K562 (cell line): Measurements from ENCODE around the gene IDH3G. TPM values are rescaled to one million over a fixed set of nuclear protein-coding genes. Genes with fewer than 3 reads are reported as not detected.

Experiments
- ELK3 ChIP-seq: fragments of 450-650 bp; formaldehyde crosslinking; IDR thresholded peaks from 2 replicates; pipeline ENCODE4 v1.4.0; 2020; ENCODE audit warnings: mild to moderate bottlenecking
- ESRRA ChIP-seq: fragments of 450-650 bp; IDR thresholded peaks from 2 replicates; pipeline ENCODE4 v1.6.1; 2014; ENCODE audit warnings: low read depth, mild to moderate bottlenecking, moderate library complexity, borderline replicate concordance
- ETS2 ChIP-seq: IDR thresholded peaks from 2 replicates; pipeline ENCODE4 v1.6.1; 2016; ENCODE audit warnings: borderline replicate concordance, missing genetic modification characterization, mild to moderate bottlenecking, moderate library complexity, missing compliant biosample characterization; ENCODE audit not compliant: poor library complexity, severe bottlenecking
- GABPB1 ChIP-seq: sonication (generic); formaldehyde crosslinking; IDR thresholded peaks from 2 replicates; pipeline ENCODE4 v1.8.0; 2022; ENCODE audit warnings: mild to moderate bottlenecking, missing genetic modification reagents
- HEY1 ChIP-seq: fragments of 250-450 bp; sonication (Bioruptor Pico); IDR thresholded peaks from 2 replicates; pipeline ENCODE4 v1.5.0; 2020; ENCODE audit warnings: mild to moderate bottlenecking, moderate library complexity, borderline replicate concordance
- HOXB6 ChIP-seq: fragments of 250-450 bp; sonication (Bioruptor Pico); IDR thresholded peaks from 2 replicates; pipeline ENCODE4 v1.5.1; 2022; ENCODE audit warnings: mild to moderate bottlenecking, borderline replicate concordance
- NELFE ChIP-seq: IDR thresholded peaks from 2 replicates; pipeline ENCODE4 v1.6.1; 2011; ENCODE audit warnings: mild to moderate bottlenecking; ENCODE audit not compliant: insufficient read depth, insufficient read length
- RBM15 ChIP-seq: fragments of 200-400 bp; formaldehyde crosslinking; IDR thresholded peaks from 2 replicates; pipeline ENCODE4 v1.6.1; 2018; ENCODE audit warnings: mild to moderate bottlenecking, low read length, moderate library complexity; ENCODE audit not compliant: insufficient read depth
- RBM17 ChIP-seq: fragments of 200-400 bp; formaldehyde crosslinking; IDR thresholded peaks from 2 replicates; pipeline ENCODE4 v1.6.1; 2017; ENCODE audit warnings: low read depth, mild to moderate bottlenecking, low read length, borderline replicate concordance
- SAP30 ChIP-seq: fragments of 200-600 bp; sonication (generic); IDR thresholded peaks from 2 replicates; pipeline ENCODE4 v1.6.1; 2012; ENCODE audit warnings: borderline replicate concordance, low read depth, mild to moderate bottlenecking, moderate library complexity, low read length, control low read depth, inconsistent platforms; ENCODE audit not compliant: insufficient read depth, poor library complexity, severe bottlenecking
- SETDB1 ChIP-seq: IDR thresholded peaks from one replicate; pipeline ENCODE4 v1.6.1; 2012; ENCODE audit warnings: low read length, control low read depth, inconsistent platforms
- SRSF7 ChIP-seq: fragments of 200-400 bp; formaldehyde crosslinking; optimal IDR thresholded peaks from 2 replicates; pipeline ENCODE3; 2017; ENCODE audit warnings: mild to moderate bottlenecking, low read depth, low read length
- XRCC3 ChIP-seq: fragments of 450-650 bp; IDR thresholded peaks from 2 replicates; pipeline ENCODE4 v1.6.1; 2017; ENCODE audit warnings: mild to moderate bottlenecking, moderate library complexity
- ZBTB5 ChIP-seq: fragments of 450-650 bp; IDR thresholded peaks from 2 replicates; pipeline ENCODE4 v1.6.1; 2017; ENCODE audit warnings: antibody characterized with exemption
- ZNF143 ChIP-seq: sonication (generic); formaldehyde crosslinking; IDR thresholded peaks from 2 replicates; pipeline ENCODE4 v1.9.0; 2022; ENCODE audit warnings: mild to moderate bottlenecking, missing genetic modification reagents
- ZNF239 ChIP-seq: fragments of 250-450 bp; sonication (Bioruptor Pico); IDR thresholded peaks from 2 replicates; pipeline ENCODE4 v1.4.0; 2020; ENCODE audit warnings: mild to moderate bottlenecking
- polyA plus RNA-seq, 8 experiments: library from polyadenylated mRNA; depleted of rRNA in 4 of 8; stranded (reverse) in 5 of 8; unstranded in 3 of 8; fragments of >200 nt; fragmentation: Nextera tagmentation in 2 of 8; fragmentation: Illumina TruSeq in 1 of 8; extraction: Ambion mirVana in 2 of 8; extraction: Trizol in 1 of 8; gene quantifications; 2 replicates each; pipeline versions ENCODE4 v1.2.1 to v1.2.3, GENCODE V29; 2011 to 2014; ENCODE audit warnings: inconsistent platforms in 1 of 8, missing spikeins in 1 of 8
- total RNA-seq, 7 experiments: library from RNA; depleted of rRNA in 6 of 7; stranded (reverse); fragments of >200 nt in 6 of 7; fragmentation: Illumina TruSeq in 2 of 7; extraction: Trizol in 2 of 7; gene quantifications; 2 replicates each; pipeline versions ENCODE4 v1.2.1 to v1.2.3, GENCODE V29; 2011 to 2021; ENCODE audit warnings: low replicate concordance in 1 of 7
- TF ChIP-seq, protein P1 (sequence below): fragments of 250-450 bp; sonication (Bioruptor Pico); IDR thresholded peaks from 2 replicates; pipeline ENCODE4 v1.9.0; 2021; ENCODE audit warnings: mild to moderate bottlenecking, inconsistent platforms
- TF ChIP-seq, protein P2 (sequence below), 2 experiments: fragments of 450-650 bp in 1 of 2; sonication (generic) in 1 of 2; formaldehyde crosslinking in 1 of 2; IDR thresholded peaks in 1 of 2; conservative IDR thresholded peaks in 1 of 2; 2 replicates each; pipeline versions ENCODE4 v1.6.1 to v1.8.1; 2016 to 2023; ENCODE audit warnings: mild to moderate bottlenecking in 2 of 2, moderate library complexity in 2 of 2, inconsistent platforms in 1 of 2, missing genetic modification reagents in 1 of 2
- TF ChIP-seq, protein P3 (sequence below): sonication (generic); IDR thresholded peaks from 2 replicates; pipeline ENCODE4 v1.6.1; 2016

The IDH3G gene
- total and polyA plus RNA-seq, 9 of the 15 experiments (the other 6 are each of a cell fraction or from before 2014, with no cell fraction given), result 24.3 to 72.5 (median 37.9) TPM

- TF ChIP-seq, protein P1, sequence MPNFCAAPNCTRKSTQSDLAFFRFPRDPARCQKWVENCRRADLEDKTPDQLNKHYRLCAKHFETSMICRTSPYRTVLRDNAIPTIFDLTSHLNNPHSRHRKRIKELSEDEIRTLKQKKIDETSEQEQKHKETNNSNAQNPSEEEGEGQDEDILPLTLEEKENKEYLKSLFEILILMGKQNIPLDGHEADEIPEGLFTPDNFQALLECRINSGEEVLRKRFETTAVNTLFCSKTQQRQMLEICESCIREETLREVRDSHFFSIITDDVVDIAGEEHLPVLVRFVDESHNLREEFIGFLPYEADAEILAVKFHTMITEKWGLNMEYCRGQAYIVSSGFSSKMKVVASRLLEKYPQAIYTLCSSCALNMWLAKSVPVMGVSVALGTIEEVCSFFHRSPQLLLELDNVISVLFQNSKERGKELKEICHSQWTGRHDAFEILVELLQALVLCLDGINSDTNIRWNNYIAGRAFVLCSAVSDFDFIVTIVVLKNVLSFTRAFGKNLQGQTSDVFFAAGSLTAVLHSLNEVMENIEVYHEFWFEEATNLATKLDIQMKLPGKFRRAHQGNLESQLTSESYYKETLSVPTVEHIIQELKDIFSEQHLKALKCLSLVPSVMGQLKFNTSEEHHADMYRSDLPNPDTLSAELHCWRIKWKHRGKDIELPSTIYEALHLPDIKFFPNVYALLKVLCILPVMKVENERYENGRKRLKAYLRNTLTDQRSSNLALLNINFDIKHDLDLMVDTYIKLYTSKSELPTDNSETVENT (CRISPR knock-in tag), result no peak
- no peak for TF ChIP-seq XRCC3
- TF ChIP-seq SETDB1, result no peak
- TF ChIP-seq HOXB6 (CRISPR knock-in tag), result no peak
- TF ChIP-seq ETS2 (tag), result no peak
- TF ChIP-seq, protein P2, sequence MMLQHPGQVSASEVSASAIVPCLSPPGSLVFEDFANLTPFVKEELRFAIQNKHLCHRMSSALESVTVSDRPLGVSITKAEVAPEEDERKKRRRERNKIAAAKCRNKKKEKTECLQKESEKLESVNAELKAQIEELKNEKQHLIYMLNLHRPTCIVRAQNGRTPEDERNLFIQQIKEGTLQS (IDR thresholded peaks at IDR 0.05), result no peak
- TF ChIP-seq, protein P2 (CRISPR knock-in tag; conservative IDR thresholded peaks at IDR 0.05), result peak; percentile 72
- no peak for TF ChIP-seq ZNF239 (CRISPR knock-in tag)
- TF ChIP-seq NELFE, result no peak
- TF ChIP-seq SRSF7, result no peak
- TF ChIP-seq GABPB1 (CRISPR knock-in tag), result peak; percentile 80; the same call in 1 of the 2 replicates
- TF ChIP-seq, protein P3, sequence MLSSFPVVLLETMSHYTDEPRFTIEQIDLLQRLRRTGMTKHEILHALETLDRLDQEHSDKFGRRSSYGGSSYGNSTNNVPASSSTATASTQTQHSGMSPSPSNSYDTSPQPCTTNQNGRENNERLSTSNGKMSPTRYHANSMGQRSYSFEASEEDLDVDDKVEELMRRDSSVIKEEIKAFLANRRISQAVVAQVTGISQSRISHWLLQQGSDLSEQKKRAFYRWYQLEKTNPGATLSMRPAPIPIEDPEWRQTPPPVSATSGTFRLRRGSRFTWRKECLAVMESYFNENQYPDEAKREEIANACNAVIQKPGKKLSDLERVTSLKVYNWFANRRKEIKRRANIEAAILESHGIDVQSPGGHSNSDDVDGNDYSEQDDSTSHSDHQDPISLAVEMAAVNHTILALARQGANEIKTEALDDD, result no peak
- TF ChIP-seq RBM17, result no peak
- no peak for TF ChIP-seq HEY1
- TF ChIP-seq ZNF143 (CRISPR knock-in tag), result no peak
- no peak for TF ChIP-seq ELK3
- no peak for TF ChIP-seq ZBTB5
- peak; percentile 69; the same call in 1 of the 2 replicates for TF ChIP-seq ESRRA
- TF ChIP-seq RBM15, result no peak
- peak; percentile 57 for TF ChIP-seq SAP30
These were observed at the start of gene IDH3G, which contains the start of gene SSR4 (continued) for GRCh38 chrX:153794018-153794896.
